Astrocyte (in vitro differentiated cells and primary cell): ENCODE measurements around the gene DNAH14.

Experiments
- EZH2 ChIP-seq: IDR thresholded peaks from 2 replicates; pipeline ENCODE4 v1.6.1; 2012; ENCODE audit warnings: mild to moderate bottlenecking, low read length, inconsistent platforms; ENCODE audit not compliant: insufficient read depth
- TF ChIP-seq, protein P1 (sequence below): IDR thresholded peaks from 2 replicates; pipeline ENCODE4 v1.5.1; 2011; ENCODE audit warnings: low read depth, mild to moderate bottlenecking, inconsistent platforms, low read length, moderate library complexity; ENCODE audit not compliant: insufficient read depth

DNA sequence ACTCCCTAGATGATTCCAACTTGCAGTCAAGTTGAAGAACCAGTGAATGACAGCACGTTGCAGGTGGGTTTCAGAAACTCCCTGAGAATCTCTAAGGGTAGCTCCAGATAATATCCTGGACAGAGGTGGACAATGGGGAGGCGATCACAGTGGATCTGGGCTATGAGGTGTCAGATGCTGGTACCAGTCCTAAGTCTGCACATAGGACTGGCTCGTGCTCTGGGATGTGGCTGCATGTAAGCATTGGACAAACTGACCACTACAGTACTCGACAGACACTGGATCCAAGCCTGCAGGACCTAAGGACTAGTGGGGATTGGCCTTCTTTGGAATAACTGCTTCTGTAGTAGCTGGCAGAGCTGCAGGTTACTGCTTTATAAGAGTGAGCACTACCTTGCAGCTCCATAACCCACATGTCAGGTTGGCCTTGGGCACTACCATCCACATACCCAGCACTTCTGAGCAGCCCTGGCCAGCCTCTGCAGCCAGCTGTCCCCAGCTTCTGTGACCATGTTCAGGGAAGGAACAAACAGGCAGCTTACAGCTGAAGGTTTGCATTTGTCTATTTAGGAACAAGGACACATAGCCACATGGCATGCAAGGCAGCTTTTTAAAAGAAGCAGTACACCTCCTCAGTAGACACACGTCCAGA lies 33.2 kb upstream of the DNAH14 start:
- TF ChIP-seq, protein P1, sequence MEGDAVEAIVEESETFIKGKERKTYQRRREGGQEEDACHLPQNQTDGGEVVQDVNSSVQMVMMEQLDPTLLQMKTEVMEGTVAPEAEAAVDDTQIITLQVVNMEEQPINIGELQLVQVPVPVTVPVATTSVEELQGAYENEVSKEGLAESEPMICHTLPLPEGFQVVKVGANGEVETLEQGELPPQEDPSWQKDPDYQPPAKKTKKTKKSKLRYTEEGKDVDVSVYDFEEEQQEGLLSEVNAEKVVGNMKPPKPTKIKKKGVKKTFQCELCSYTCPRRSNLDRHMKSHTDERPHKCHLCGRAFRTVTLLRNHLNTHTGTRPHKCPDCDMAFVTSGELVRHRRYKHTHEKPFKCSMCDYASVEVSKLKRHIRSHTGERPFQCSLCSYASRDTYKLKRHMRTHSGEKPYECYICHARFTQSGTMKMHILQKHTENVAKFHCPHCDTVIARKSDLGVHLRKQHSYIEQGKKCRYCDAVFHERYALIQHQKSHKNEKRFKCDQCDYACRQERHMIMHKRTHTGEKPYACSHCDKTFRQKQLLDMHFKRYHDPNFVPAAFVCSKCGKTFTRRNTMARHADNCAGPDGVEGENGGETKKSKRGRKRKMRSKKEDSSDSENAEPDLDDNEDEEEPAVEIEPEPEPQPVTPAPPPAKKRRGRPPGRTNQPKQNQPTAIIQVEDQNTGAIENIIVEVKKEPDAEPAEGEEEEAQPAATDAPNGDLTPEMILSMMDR, result no peak
- no peak for TF ChIP-seq EZH2
